ENCODE measurements around the gene NES. TPM values are rescaled to one million over a fixed set of nuclear protein-coding genes. Genes with fewer than 3 reads are reported as not detected.

NES gene
- total RNA-seq, 1 experiment from 2014 or later: 8.4 TPM

- intact Hi-C loops (cut with micrococcal nuclease): no loop called here
- no peak overlapping the region for H3K27ac ChIP-seq (ENCODE audit: low read depth, low read length)
- DNase-seq (ENCODE audit: low read depth, low spot score) (no peak), ATAC-seq (peak; percentile 52)
- RAD21 ChIA-PET (ENCODE audit: low non-redundant PET in 1 of 2, low total read pairs in 2 of 2, uncharacterized antibody in 2 of 2, unreplicated experiment in 2 of 2): no interaction called here
- H3K9ac ChIP-seq (ENCODE audit: low read length): no peak overlapping the region
- H2AFZ ChIP-seq (ENCODE audit: low read depth, low read length, poor library complexity, severe bottlenecking): no peak overlapping the region
- peaks cover 14 to 22% of the 10 kb centered on the region in 2 experiments for H3K36me3 ChIP-seq (ENCODE audit: control insufficient read depth in 1 of 2, insufficient read depth in 2 of 2, low read length in 2 of 2)
- POLR2A ChIA-PET: no interaction called here
- no peak overlapping the region; the same call in 1 of the 2 replicates for H3K4me2 ChIP-seq (ENCODE audit: low read length)
- no peaks in the 10 kb centered on the region for H3K9me2 ChIP-seq (ENCODE audit: insufficient read depth)
- no TSS peak for BruUV-seq (replicated peaks)
- peaks cover 8 to 27% of the 10 kb centered on the region in 2 experiments; a peak in 3 of 4 replicates for H3K4me1 ChIP-seq (ENCODE audit: control insufficient read depth in 1 of 2, insufficient read depth in 2 of 2, low read length in 2 of 2)
- TF ChIP-seq MAX (IDR thresholded peaks at IDR 0.05) (0 out of 2 replicates have a peak, but pooled peaks have one; percentile 40), FOSL1 (IDR thresholded peaks at IDR 0.05; ENCODE audit: low read depth) (peak; percentile 27; the same call in 1 of the 2 replicates), JUND (IDR thresholded peaks at IDR 0.05) (peak; percentile 47), ATF3 (IDR thresholded peaks at IDR 0.05) (no peak; the same call in 1 of the 2 replicates), POLR2AphosphoS5 (IDR thresholded peaks at IDR 0.05; ENCODE audit: low read depth, low read length) (peak; percentile 65), SP1 (IDR thresholded peaks at IDR 0.05; ENCODE audit: low read depth) (peak; percentile 15; the same call in 1 of the 2 replicates), ZNF274 (IDR thresholded peaks at IDR 0.05; ENCODE audit: low read depth, low read length) (no peak), CBX3 (IDR thresholded peaks at IDR 0.05; ENCODE audit: low read depth) (peak; percentile 39; the same call in 1 of the 2 replicates), ELF1 (IDR thresholded peaks at IDR 0.05; ENCODE audit: borderline replicate concordance, low read depth) (no peak; the same call in 1 of the 2 replicates)
- H4K20me1 ChIP-seq (ENCODE audit: insufficient read depth): no peaks in the 10 kb centered on the region
- no peaks in the 10 kb centered on the region for H3K79me2 ChIP-seq (ENCODE audit: insufficient read depth, low read length)
- H3K4me3 ChIP-seq (replicated peaks in 1 of 2; ENCODE audit: low read depth in 1 of 2, low read length in 2 of 2): no peak overlapping the region
- CTCF ChIA-PET: interaction anchor here (5.9 kb wide), 1 partner anchor 11 kb away, joined by 33 read pairs; no protein-coding TSS in a partner anchor
- no peaks in the 10 kb centered on the region for H3K27me3 ChIP-seq (ENCODE audit: insufficient read depth, low read length)
- H3K9me3 ChIP-seq (ENCODE audit: control insufficient read depth in 1 of 2, insufficient read depth in 1 of 2, low read depth in 1 of 2, low read length in 2 of 2): no peaks in the 10 kb centered on the region
Observed at GRCh38 chr1:156639601-156640101, 37.6 kb downstream of the NES start.
